SK-N-SH treated with all-trans-retinoic acid at 6 μM for 48 hours (cell line): ENCODE results near the gene ZNF649.

Source experiments
- ATAC-seq: fragments of 200-7000 bp; cut with Tn5 transposase; 3 replicates; pipeline ENCODE4 v1.9.1; 2020; ENCODE audit warnings: mild to moderate bottlenecking, moderate library complexity
- ARNTL ChIP-seq: fragments of 450-650 bp; formaldehyde crosslinking; IDR thresholded peaks from 2 replicates; pipeline ENCODE4 v1.5.0; 2020; ENCODE audit warnings: low read depth, mild to moderate bottlenecking, moderate library complexity, borderline replicate concordance
- BACH2 ChIP-seq: fragments of 250-450 bp; sonication (Bioruptor Pico); IDR thresholded peaks from 2 replicates; pipeline ENCODE4 v1.9.0; 2021; ENCODE audit warnings: mild to moderate bottlenecking, borderline replicate concordance
- CSDC2 ChIP-seq: fragments of 250-450 bp; sonication (Bioruptor Pico); IDR thresholded peaks from 2 replicates; pipeline ENCODE4 v1.5.0; 2020; ENCODE audit warnings: mild to moderate bottlenecking, moderate library complexity
- ESRRG ChIP-seq: fragments of 250-450 bp; sonication (Bioruptor Pico); IDR thresholded peaks from 2 replicates; pipeline ENCODE4 v1.6.1; 2021; ENCODE audit warnings: mild to moderate bottlenecking
- GLIS3 ChIP-seq: fragments of 250-450 bp; sonication (Bioruptor Pico); IDR thresholded peaks from 2 replicates; pipeline ENCODE4 v1.5.0; 2020; ENCODE audit warnings: mild to moderate bottlenecking, moderate library complexity
- ISL1 ChIP-seq: fragments of 250-450 bp; sonication (Bioruptor Pico); IDR thresholded peaks from 2 replicates; pipeline ENCODE4 v2.1.2; 2022; ENCODE audit warnings: mild to moderate bottlenecking, moderate library complexity
- OSR1 ChIP-seq: fragments of 250-450 bp; sonication (Bioruptor Pico); IDR thresholded peaks from 2 replicates; pipeline ENCODE4 v1.8.0; 2022; ENCODE audit warnings: moderate library complexity, mild to moderate bottlenecking, inconsistent platforms
- PPARA ChIP-seq: fragments of 250-450 bp; sonication (Bioruptor Pico); IDR thresholded peaks from 2 replicates; pipeline ENCODE4 v1.5.0; 2020; ENCODE audit warnings: mild to moderate bottlenecking, borderline replicate concordance
- RARB ChIP-seq: fragments of 250-450 bp; sonication (Bioruptor Pico); IDR thresholded peaks from 2 replicates; pipeline ENCODE4 v1.8.0; 2021; ENCODE audit warnings: mild to moderate bottlenecking, moderate library complexity
- SNAI2 ChIP-seq: fragments of 250-450 bp; sonication (Bioruptor Pico); IDR thresholded peaks from 2 replicates; pipeline ENCODE4 v1.5.0; 2020; ENCODE audit warnings: mild to moderate bottlenecking, moderate library complexity
- TCF4 ChIP-seq: fragments of 250-450 bp; sonication (Bioruptor Pico); IDR thresholded peaks from 2 replicates; pipeline ENCODE4 v1.8.0; 2021; ENCODE audit warnings: mild to moderate bottlenecking, moderate library complexity, borderline replicate concordance
- TOX ChIP-seq: fragments of 250-450 bp; sonication (Bioruptor Pico); IDR thresholded peaks from 2 replicates; pipeline ENCODE4 v1.8.0; 2021; ENCODE audit warnings: mild to moderate bottlenecking, moderate library complexity, borderline replicate concordance
- ZC3H10 ChIP-seq: fragments of 250-450 bp; sonication (Bioruptor Pico); IDR thresholded peaks from 2 replicates; pipeline ENCODE4 v1.5.1; 2021; ENCODE audit warnings: mild to moderate bottlenecking, moderate library complexity
- ZFP3 ChIP-seq: fragments of 250-450 bp; sonication (Bioruptor Pico); IDR thresholded peaks from 2 replicates; pipeline ENCODE4 v1.5.0; 2020; ENCODE audit warnings: mild to moderate bottlenecking, moderate library complexity
- ZFP30 ChIP-seq: fragments of 450-650 bp; formaldehyde crosslinking; IDR thresholded peaks from 2 replicates; pipeline ENCODE4 v1.5.0; 2022; ENCODE audit warnings: mild to moderate bottlenecking, moderate library complexity
- ZNF565 ChIP-seq: fragments of 450-650 bp; formaldehyde crosslinking; conservative IDR thresholded peaks from 2 replicates; pipeline ENCODE4 v1.5.0; 2020; ENCODE audit warnings: low read depth, mild to moderate bottlenecking, moderate library complexity
- ZNF70 ChIP-seq: fragments of 450-650 bp; formaldehyde crosslinking; IDR thresholded peaks from 2 replicates; pipeline ENCODE4 v1.5.0; 2020; ENCODE audit warnings: mild to moderate bottlenecking, moderate library complexity
- ZNF8 ChIP-seq: fragments of 450-650 bp; formaldehyde crosslinking; IDR thresholded peaks from 2 replicates; pipeline ENCODE4 v1.5.0; 2020; ENCODE audit warnings: mild to moderate bottlenecking, moderate library complexity
- TF ChIP-seq, protein P1 (sequence below): fragments of 250-450 bp; sonication (Bioruptor Pico); IDR thresholded peaks from 2 replicates; pipeline ENCODE4 v1.8.0; 2021; ENCODE audit warnings: low read depth, mild to moderate bottlenecking, moderate library complexity, borderline replicate concordance
- TF ChIP-seq, protein P2 (sequence below): fragments of 250-450 bp; sonication (Bioruptor Pico); IDR thresholded peaks from 2 replicates; pipeline ENCODE4 v1.5.0; 2020; ENCODE audit warnings: mild to moderate bottlenecking, moderate library complexity
- TF ChIP-seq, protein P3 (sequence below): fragments of 250-450 bp; sonication (Bioruptor Pico); IDR thresholded peaks from 2 replicates; pipeline ENCODE4 v1.5.1; 2020; ENCODE audit warnings: low read depth, mild to moderate bottlenecking, moderate library complexity
- TF ChIP-seq, protein P4 (sequence below): fragments of 250-450 bp; sonication (Bioruptor Pico); IDR thresholded peaks from 2 replicates; pipeline ENCODE4 v1.8.0; 2020; ENCODE audit warnings: mild to moderate bottlenecking, moderate library complexity, borderline replicate concordance

ZNF649 gene

GRCh38 chr19:51938936-51939335, 34.1 kb upstream of the ZNF649 start (continued):
- TF ChIP-seq, protein P1, sequence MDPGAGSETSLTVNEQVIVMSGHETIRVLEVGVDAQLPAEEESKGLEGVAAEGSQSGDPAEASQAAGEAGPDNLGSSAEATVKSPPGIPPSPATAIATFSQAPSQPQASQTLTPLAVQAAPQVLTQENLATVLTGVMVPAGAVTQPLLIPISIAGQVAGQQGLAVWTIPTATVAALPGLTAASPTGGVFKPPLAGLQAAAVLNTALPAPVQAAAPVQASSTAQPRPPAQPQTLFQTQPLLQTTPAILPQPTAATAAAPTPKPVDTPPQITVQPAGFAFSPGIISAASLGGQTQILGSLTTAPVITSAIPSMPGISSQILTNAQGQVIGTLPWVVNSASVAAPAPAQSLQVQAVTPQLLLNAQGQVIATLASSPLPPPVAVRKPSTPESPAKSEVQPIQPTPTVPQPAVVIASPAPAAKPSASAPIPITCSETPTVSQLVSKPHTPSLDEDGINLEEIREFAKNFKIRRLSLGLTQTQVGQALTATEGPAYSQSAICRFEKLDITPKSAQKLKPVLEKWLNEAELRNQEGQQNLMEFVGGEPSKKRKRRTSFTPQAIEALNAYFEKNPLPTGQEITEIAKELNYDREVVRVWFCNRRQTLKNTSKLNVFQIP, result no peak
- TF ChIP-seq ESRRG (CRISPR knock-in tag), result no peak
- TF ChIP-seq ZC3H10 (CRISPR knock-in tag), result no peak
- TF ChIP-seq ZNF70, result no peak
- TF ChIP-seq, protein P2, sequence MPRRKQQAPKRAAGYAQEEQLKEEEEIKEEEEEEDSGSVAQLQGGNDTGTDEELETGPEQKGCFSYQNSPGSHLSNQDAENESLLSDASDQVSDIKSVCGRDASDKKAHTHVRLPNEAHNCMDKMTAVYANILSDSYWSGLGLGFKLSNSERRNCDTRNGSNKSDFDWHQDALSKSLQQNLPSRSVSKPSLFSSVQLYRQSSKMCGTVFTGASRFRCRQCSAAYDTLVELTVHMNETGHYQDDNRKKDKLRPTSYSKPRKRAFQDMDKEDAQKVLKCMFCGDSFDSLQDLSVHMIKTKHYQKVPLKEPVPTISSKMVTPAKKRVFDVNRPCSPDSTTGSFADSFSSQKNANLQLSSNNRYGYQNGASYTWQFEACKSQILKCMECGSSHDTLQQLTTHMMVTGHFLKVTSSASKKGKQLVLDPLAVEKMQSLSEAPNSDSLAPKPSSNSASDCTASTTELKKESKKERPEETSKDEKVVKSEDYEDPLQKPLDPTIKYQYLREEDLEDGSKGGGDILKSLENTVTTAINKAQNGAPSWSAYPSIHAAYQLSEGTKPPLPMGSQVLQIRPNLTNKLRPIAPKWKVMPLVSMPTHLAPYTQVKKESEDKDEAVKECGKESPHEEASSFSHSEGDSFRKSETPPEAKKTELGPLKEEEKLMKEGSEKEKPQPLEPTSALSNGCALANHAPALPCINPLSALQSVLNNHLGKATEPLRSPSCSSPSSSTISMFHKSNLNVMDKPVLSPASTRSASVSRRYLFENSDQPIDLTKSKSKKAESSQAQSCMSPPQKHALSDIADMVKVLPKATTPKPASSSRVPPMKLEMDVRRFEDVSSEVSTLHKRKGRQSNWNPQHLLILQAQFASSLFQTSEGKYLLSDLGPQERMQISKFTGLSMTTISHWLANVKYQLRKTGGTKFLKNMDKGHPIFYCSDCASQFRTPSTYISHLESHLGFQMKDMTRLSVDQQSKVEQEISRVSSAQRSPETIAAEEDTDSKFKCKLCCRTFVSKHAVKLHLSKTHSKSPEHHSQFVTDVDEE (CRISPR knock-in tag), result no peak
- TF ChIP-seq GLIS3 (CRISPR knock-in tag), result no peak
- no peak for TF ChIP-seq TCF4
- TF ChIP-seq OSR1 (CRISPR knock-in tag), result no peak

DNA sequence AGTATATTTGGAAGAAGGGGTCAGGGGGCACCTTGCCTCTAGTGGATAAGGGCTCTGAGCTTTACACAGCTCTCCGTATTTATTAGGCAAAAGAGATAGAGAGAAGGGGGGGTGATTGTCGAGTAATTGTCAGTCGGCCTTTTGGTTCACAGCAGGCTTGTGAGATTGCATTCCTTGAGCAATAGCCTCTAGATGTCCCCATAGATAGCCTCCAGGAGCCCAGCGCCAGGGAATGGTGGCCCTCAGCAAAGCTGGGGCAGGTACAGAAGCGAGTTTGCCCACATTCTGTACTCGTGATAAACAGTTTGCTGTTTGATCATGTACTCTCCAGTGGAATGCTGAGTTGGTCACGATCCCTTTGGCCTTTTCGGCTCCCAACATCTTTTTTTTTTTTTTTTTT, 27.1 kb upstream of the ZNF649 start:
- no peak for TF ChIP-seq BACH2
- no peak for TF ChIP-seq CSDC2
- no peak for TF ChIP-seq ZNF70
- no peak for TF ChIP-seq PPARA
- no peak for TF ChIP-seq ZC3H10 (CRISPR knock-in tag)
- TF ChIP-seq RARB (CRISPR knock-in tag), result no peak
- TF ChIP-seq ESRRG (CRISPR knock-in tag), result no peak
- TF ChIP-seq ZFP3, result no peak
- no peak for TF ChIP-seq OSR1 (CRISPR knock-in tag)
- no peak for TF ChIP-seq ZFP30 (CRISPR knock-in tag)
- no peak for TF ChIP-seq ISL1 (CRISPR knock-in tag)
- TF ChIP-seq, protein P3, sequence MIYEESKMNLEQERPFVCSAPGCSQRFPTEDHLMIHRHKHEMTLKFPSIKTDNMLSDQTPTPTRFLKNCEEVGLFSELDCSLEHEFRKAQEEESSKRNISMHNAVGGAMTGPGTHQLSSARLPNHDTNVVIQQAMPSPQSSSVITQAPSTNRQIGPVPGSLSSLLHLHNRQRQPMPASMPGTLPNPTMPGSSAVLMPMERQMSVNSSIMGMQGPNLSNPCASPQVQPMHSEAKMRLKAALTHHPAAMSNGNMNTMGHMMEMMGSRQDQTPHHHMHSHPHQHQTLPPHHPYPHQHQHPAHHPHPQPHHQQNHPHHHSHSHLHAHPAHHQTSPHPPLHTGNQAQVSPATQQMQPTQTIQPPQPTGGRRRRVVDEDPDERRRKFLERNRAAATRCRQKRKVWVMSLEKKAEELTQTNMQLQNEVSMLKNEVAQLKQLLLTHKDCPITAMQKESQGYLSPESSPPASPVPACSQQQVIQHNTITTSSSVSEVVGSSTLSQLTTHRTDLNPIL (CRISPR knock-in tag), result no peak
- TF ChIP-seq GLIS3 (CRISPR knock-in tag), result no peak
- TF ChIP-seq, protein P4, sequence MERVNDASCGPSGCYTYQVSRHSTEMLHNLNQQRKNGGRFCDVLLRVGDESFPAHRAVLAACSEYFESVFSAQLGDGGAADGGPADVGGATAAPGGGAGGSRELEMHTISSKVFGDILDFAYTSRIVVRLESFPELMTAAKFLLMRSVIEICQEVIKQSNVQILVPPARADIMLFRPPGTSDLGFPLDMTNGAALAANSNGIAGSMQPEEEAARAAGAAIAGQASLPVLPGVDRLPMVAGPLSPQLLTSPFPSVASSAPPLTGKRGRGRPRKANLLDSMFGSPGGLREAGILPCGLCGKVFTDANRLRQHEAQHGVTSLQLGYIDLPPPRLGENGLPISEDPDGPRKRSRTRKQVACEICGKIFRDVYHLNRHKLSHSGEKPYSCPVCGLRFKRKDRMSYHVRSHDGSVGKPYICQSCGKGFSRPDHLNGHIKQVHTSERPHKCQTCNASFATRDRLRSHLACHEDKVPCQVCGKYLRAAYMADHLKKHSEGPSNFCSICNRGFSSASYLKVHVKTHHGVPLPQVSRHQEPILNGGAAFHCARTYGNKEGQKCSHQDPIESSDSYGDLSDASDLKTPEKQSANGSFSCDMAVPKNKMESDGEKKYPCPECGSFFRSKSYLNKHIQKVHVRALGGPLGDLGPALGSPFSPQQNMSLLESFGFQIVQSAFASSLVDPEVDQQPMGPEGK, result no peak
- no peak for TF ChIP-seq TOX
- TF ChIP-seq, protein P2 (CRISPR knock-in tag), result no peak
- TF ChIP-seq SNAI2, result no peak
- TF ChIP-seq ZNF565 (CRISPR knock-in tag), result no peak
- no peak for TF ChIP-seq ARNTL (CRISPR knock-in tag)
- no peak for ATAC-seq

GRCh38 chr19:51927859-51928258, 23.0 kb upstream of the ZNF649 start:
- ATAC-seq, result no peak
- TF ChIP-seq SNAI2 (no peak), ARNTL (CRISPR knock-in tag) (no peak), ZNF70 (no peak), TOX (no peak), PPARA (no peak), ZFP3 (no peak), ISL1 (CRISPR knock-in tag) (no peak), ZNF8 (no peak)
- TF ChIP-seq, protein P4, result no peak
- TF ChIP-seq, protein P2 (CRISPR knock-in tag), result no peak
